Activated CD4-positive, alpha-beta T cell treated with anti-CD3 and anti-CD28 coated beads, Interleukin-2, amount 10 ng/mL, durations not matched to agents 7 days and 5 days (primary cell): Measurements from ENCODE around the gene PKP3. TPM values are rescaled to one million over a fixed set of nuclear protein-coding genes. Genes with fewer than 3 reads are reported as not detected.

Experiments
- CTCF ChIA-PET: fragments of 350-600 bp; sonication (Branson Sonifier 250); formaldehyde crosslinking; loops from one replicate; lab custom pipeline; 2021; ENCODE audit warnings: antibody characterized with exemption; lab: Charles Lee
- POLR2A ChIA-PET: fragments of 350-600 bp; sonication (Branson Sonifier 250); formaldehyde crosslinking; loops from one replicate; lab custom pipeline; 2021; ENCODE audit warnings: antibody characterized with exemption; lab: Charles Lee
- DNase-seq: peaks from one replicate; pipeline ENCODE4 v3.0.0-alpha.2; 2020
- H3K27ac Mint-ChIP-seq: one replicate; pipeline ENCODE4 v1.8.0; 2021; ENCODE audit warnings: mild to moderate bottlenecking, moderate library complexity, mixed read lengths
- H3K27me3 Mint-ChIP-seq: one replicate; pipeline ENCODE4 v1.8.0; 2021; ENCODE audit warnings: mixed read lengths
- H3K36me3 Mint-ChIP-seq: one replicate; pipeline ENCODE4 v1.8.0; 2021; ENCODE audit warnings: low read depth, mixed read lengths
- H3K4me1 Mint-ChIP-seq: one replicate; pipeline ENCODE4 v1.8.0; 2021; ENCODE audit warnings: mixed read lengths
- H3K4me3 Mint-ChIP-seq: one replicate; pipeline ENCODE4 v1.8.0; 2021; ENCODE audit warnings: mild to moderate bottlenecking, moderate library complexity, mixed read lengths
- H3K9me3 Mint-ChIP-seq: one replicate; pipeline ENCODE4 v1.8.0; 2021; ENCODE audit warnings: mixed read lengths
- total RNA-seq, 2 experiments: library from RNA; stranded (reverse); gene quantifications; one replicate each; pipeline ENCODE4 v1.2.3, GENCODE V29; 2021

Gene PKP3
- total RNA-seq, 2 experiments from 2014 or later, result not detected

DNA sequence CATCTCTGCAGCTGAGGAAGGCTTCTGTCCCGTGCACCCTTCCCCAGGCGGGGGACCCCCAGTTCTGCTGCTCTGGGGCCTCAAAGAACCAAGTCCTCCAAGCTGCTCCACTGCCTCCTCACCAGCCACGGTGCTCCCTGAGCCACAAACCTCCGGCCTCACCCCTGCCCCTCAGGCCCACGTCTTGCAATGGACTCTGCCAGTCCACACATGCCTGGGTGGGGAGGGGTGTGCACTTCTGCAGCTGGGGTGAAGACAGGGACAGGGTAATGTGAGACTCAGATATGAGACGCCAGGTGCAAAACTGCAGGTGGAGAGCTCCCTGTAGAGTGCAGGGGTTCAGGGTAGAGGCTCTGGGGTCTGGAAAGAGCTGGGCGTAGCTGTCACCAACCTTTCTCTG is 52.9 kb downstream of the PKP3 start:
- H3K4me1 Mint-ChIP-seq, result peaks cover 27% of the 10 kb centered on the region
- peak overlapping the region; percentile 17 for H3K27ac Mint-ChIP-seq
- DNase-seq, result no peak
- peaks cover 6% of the 10 kb centered on the region for H3K36me3 Mint-ChIP-seq
- H3K9me3 Mint-ChIP-seq, result no peaks in the 10 kb centered on the region
- ChIA-PET POLR2A (no interaction called here), CTCF (interaction anchor here (1.0 to 5.2 kb wide), 3 partner anchors 31 to 72 kb away, joined by 3 to 20 read pairs (median 14); partner anchors contain the start of gene SIGIRR)
- peaks cover 8% of the 10 kb centered on the region for H3K27me3 Mint-ChIP-seq
- H3K4me3 Mint-ChIP-seq, result no peak overlapping the region

DNA sequence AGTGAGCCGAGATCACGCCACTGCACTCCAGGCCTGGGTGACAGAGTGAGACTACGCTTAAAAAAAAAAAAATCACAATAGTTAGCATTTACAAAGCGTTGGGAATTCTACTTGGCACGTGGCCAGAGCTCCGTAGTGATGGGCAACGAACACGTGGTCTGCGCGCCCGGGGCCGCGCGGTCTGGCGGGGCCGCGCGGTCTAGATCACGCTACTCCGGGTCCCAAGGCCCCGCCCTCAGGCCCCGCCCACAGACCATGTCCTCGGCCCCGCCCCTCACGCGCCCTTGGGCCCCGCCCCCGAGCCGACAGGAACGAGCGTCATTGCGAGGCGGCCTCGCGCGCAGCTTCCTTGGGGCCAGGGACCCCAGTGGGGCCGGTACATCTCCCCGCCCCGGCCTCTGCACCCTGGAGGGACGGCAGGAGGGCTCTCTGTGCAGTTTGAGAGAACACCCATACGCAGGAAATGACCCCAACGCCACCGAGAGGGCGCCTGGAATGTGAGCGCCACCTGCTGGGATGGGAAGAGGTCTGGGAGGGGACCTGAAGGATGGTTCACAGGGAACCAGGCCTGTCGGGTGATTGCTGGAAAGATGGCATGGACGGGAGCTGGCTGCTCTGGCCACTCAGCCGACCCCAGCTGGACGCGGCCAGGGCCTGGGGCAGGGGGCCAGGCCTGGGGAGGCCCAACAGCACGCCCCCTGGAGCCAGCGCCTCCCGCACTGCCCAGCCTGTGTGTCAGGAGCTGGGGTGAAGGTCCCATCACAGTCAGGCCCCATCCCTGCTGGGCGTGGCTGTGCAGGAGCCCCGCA is 54.1 kb downstream of the PKP3 start:
- H3K9me3 Mint-ChIP-seq, result no peaks in the 10 kb centered on the region
- CTCF ChIA-PET, result interaction anchor here (0.6 to 5.2 kb wide), 20 partner anchors 9 to 542 kb away, joined by 3 to 20 read pairs (median 3); partner anchors contain the start of genes SIGIRR and TMEM80
- peak overlapping the region; percentile 96 for H3K27ac Mint-ChIP-seq
- peaks cover 25% of the 10 kb centered on the region for H3K4me1 Mint-ChIP-seq
- DNase-seq, result peak; percentile 96
- H3K27me3 Mint-ChIP-seq, result peaks cover 8% of the 10 kb centered on the region
- peaks cover 10% of the 10 kb centered on the region for H3K36me3 Mint-ChIP-seq
- H3K4me3 Mint-ChIP-seq, result peak overlapping the region; percentile 84
- POLR2A ChIA-PET, result interaction anchor here (0.5 to 1.2 kb wide), 2 partner anchors 128 to 241 kb away, joined by 3 to 4 read pairs; partner anchors contain the start of genes BET1L and RIC8A

DNA sequence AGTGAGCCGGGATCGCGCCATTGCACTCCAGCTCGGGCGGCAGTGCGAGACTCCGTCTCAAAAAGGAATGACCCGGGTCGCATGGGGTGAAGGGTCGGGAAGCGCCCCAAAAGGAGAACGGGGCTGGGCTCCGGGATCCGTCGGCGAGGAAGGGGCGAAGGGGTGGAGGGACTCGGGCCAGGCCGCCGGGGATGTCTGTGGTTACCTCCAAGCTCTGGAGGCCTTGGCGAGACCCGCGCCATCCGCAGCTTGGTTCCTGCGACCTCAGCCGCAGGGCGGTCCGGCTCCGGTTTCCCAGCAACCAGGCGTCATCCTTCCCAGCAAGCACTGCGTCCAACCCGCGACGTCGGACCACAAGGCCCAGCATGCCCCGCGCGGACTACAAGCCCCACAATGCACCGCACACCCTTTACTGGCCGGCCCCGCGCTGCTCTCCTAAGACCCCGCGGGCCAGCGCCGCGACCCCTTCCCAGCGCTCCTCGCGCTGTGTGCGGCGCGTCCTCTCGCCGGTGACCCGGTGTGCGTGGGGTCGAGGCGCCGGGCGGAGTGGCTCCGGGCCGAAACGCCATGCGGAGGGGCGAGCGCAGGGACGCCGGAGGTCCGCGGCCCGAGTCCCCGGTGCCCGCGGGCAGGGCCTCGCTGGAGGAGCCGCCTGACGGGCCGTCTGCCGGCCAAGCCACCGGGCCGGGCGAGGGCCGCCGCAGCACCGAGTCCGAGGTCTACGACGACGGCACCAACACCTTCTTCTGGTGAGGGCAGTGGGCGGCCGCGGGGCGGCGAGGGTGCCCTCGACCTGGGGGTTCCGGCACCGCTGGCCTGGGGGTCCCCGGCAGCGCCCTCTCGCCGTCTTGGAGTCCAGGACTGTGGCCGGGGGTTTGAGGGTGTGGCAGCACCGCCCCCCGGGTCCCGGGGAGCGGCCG is 56.1 kb downstream of the PKP3 start, which contains the start of gene PTDSS2:
Gene PTDSS2 (plus strand): TSS at position 391 of the 920 bp plus-strand sequence. CDS start 177 bp downstream, at position 568.
- H3K4me1 Mint-ChIP-seq, result peaks cover 32% of the 10 kb centered on the region
- ChIA-PET POLR2A (interaction anchor here (0.7 kb wide), 1 partner anchor 33 kb away, joined by 4 read pairs; no protein-coding TSS in a partner anchor), CTCF (interaction anchor here (0.6 to 5.2 kb wide), 14 partner anchors 10 to 199 kb away, joined by 3 to 20 read pairs (median 4); partner anchors contain the start of genes RNH1 and SIGIRR)
- no peaks in the 10 kb centered on the region for H3K27me3 Mint-ChIP-seq
- peaks cover 12% of the 10 kb centered on the region for H3K36me3 Mint-ChIP-seq
- peak within 1 kb of the TSS; percentile 93 for H3K4me3 Mint-ChIP-seq
- H3K27ac Mint-ChIP-seq, result peak within 1 kb of the TSS; percentile 98
- DNase-seq, result peak; percentile 96
- no peaks in the 10 kb centered on the region for H3K9me3 Mint-ChIP-seq

DNA sequence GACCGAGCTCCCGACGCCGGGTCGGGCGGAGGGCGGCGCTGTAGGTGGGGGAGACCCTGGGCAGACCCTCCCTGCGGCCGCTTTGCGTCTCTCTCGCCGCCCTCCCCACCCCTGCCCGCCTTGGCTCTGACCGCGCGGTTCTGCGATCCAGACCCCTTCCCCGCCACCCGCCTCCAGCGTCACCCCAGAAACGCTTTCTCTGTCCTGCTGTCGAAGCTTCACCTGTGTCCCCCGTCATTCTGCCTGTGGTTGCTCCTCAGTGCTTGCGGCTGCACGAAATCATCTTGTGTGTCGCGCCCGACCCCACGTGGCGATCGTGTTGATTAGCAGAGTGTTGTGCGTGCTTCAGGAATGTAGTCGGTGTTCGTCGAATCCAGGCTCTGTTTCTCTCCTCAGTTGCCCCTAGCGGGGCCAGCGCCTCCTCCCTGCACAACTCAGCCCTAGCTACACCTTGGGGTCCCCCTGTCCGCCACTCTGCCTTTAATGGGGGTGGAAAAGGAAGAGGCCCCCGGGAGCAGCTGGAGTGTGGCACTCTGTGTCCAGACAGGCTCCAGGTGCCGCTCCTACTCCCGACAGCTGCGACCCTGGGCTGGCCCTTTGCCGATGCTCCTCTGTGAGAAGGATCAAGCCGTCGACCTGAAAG is 56.9 kb downstream of the PKP3 start:
- Mint-ChIP-seq H3K9me3 (no peaks in the 10 kb centered on the region), H3K4me3 (peak overlapping the region; percentile 93), H3K4me1 (peaks cover 38% of the 10 kb centered on the region), H3K27me3 (no peaks in the 10 kb centered on the region), H3K36me3 (peaks cover 12% of the 10 kb centered on the region), H3K27ac (peak overlapping the region; percentile 98)
- ChIA-PET CTCF (interaction anchor here (0.9 to 5.2 kb wide), 8 partner anchors 9 to 200 kb away, joined by 3 to 20 read pairs (median 4); partner anchors contain the start of gene SIGIRR), POLR2A (interaction anchor here (0.6 kb wide), 1 partner anchor 40 kb away, joined by 3 read pairs; no protein-coding TSS in a partner anchor)
- peak; percentile 86 for DNase-seq

DNA sequence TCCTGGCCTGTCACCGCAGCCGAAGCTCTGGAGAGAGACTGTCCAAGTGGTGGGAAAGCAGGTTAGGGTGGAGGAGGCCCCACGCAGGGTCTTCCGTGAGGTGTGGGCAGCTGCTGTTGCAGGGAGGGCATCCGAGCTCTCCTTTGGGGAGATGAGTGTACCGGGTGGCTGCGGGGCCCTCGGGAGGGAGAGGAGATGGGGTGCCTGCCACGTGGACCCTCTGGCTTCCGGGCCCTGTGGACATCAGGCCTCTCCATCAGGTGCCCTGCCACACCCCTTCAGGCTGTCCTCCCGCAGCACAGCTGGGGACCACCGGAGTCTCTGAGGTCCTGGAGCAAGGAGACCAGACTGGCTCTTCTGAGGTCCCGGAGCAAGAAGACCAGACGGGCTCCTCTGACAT is 57.7 kb downstream of the PKP3 start:
- H3K4me1 Mint-ChIP-seq, result peaks cover 45% of the 10 kb centered on the region
- H3K27me3 Mint-ChIP-seq, result no peaks in the 10 kb centered on the region
- H3K9me3 Mint-ChIP-seq, result no peaks in the 10 kb centered on the region
- H3K36me3 Mint-ChIP-seq, result peaks cover 12% of the 10 kb centered on the region
- CTCF ChIA-PET, result interaction anchor here (1.2 to 4.1 kb wide), 5 partner anchors 9 to 201 kb away, joined by 3 to 14 read pairs (median 3); no protein-coding TSS in a partner anchor
- no peak overlapping the region for H3K27ac Mint-ChIP-seq
- POLR2A ChIA-PET, result interaction anchor here (0.6 kb wide), 1 partner anchor 41 kb away, joined by 3 read pairs; no protein-coding TSS in a partner anchor
- peak overlapping the region; percentile 93 for H3K4me3 Mint-ChIP-seq
- DNase-seq, result no peak

DNA sequence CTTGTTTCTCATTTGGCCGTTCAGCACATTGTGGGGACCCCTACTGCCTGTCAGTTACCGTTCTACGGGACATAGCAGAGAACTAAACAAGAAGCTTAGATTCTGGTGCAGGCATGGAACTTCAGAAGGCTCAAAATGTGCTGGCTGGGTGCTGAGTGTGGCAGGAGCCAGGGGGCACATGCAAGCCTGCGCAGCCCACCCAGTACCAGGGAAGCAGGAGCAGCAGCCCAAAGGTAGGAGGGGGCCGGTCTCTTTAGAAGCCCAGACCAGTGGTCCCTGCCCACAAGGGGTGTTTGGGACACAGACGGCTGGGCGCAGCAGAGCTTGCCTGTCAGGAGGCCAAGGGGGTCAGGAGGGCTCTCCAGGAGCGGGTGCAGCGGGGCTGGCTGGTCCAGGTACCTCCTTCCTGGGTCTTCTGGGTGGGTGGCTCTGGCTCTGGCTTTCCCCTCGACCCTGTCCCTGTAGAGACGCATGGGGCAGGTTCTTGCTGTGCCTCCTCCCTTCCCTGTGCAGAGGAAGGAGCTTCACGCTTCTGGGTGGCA is 58.3 kb downstream of the PKP3 start:
- ChIA-PET POLR2A (no interaction called here), CTCF (interaction anchor here (1.4 to 2.2 kb wide), 2 partner anchors 67 to 201 kb away, joined by 4 to 8 read pairs; no protein-coding TSS in a partner anchor)
- Mint-ChIP-seq H3K9me3 (no peaks in the 10 kb centered on the region), H3K36me3 (peaks cover 17% of the 10 kb centered on the region), H3K27me3 (no peaks in the 10 kb centered on the region), H3K4me1 (peaks cover 49% of the 10 kb centered on the region), H3K27ac (no peak overlapping the region), H3K4me3 (no peak overlapping the region)
- DNase-seq, result no peak

DNA sequence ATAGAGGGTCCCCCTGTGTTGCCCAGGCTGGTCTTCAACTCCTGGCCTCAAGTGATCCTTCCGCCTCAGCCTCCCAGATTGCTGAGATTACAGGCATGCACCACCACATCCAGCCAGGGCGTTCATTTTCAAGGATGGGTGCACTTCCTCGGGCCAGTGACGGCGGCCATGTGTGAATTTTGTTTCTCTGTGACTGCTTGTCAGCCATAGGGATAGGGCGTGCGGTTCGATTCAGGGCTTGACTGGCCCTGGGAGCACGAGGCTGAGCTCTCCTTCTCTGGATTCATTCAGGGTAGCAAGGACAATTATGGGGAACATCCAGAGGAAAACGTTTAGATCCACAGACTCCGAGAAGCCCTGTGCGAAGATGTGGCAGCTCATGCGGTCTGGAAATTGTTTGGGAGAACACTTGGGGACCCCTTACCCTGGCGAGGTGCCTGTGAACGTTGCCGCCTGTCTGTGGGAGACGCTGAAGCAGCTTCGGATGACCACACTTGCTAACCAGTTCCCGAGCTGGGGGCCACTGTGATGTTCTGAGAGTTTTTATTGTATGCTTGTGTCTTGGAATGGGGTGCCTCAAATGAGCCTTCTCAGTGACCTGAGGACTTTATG is 59.0 kb downstream of the PKP3 start:
- no peaks in the 10 kb centered on the region for H3K27me3 Mint-ChIP-seq
- peaks cover 56% of the 10 kb centered on the region for H3K4me1 Mint-ChIP-seq
- no peak for DNase-seq
- CTCF ChIA-PET, result interaction anchor here (1.1 to 1.4 kb wide), 4 partner anchors 8 to 66 kb away, joined by 3 to 4 read pairs (median 4); no protein-coding TSS in a partner anchor
- no peak overlapping the region for H3K4me3 Mint-ChIP-seq
- POLR2A ChIA-PET, result no interaction called here
- no peaks in the 10 kb centered on the region for H3K9me3 Mint-ChIP-seq
- H3K27ac Mint-ChIP-seq, result no peak overlapping the region
- H3K36me3 Mint-ChIP-seq, result peaks cover 18% of the 10 kb centered on the region

DNA sequence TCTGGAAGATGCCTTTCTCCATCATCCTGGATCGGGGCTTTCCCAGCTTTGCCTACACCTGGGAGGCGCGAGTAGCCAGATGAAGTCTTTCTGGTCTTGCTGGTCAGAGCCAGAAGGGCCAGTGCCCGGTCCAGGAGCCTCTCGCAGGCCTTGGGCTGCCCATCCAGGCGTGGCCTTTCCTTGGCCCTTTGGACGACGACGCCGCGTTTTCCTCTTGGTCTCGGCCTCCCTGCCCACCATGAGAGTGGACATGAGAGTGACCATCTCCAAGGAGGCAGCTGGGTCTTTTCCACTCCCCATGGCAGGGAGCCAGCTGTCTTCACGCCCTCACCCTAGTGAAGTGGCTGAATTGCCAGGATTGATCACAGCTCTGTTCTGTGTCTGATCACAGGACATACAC is 59.6 kb downstream of the PKP3 start:
- H3K27me3 Mint-ChIP-seq, result no peaks in the 10 kb centered on the region
- ChIA-PET POLR2A (no interaction called here), CTCF (interaction anchor here (1.1 to 1.4 kb wide), 4 partner anchors 9 to 66 kb away, joined by 3 to 4 read pairs (median 4); no protein-coding TSS in a partner anchor)
- no peak for DNase-seq
- H3K36me3 Mint-ChIP-seq, result peaks cover 18% of the 10 kb centered on the region
- H3K27ac Mint-ChIP-seq, result peak overlapping the region; percentile 9
- no peaks in the 10 kb centered on the region for H3K9me3 Mint-ChIP-seq
- H3K4me1 Mint-ChIP-seq, result peaks cover 52% of the 10 kb centered on the region
- H3K4me3 Mint-ChIP-seq, result no peak overlapping the region

DNA sequence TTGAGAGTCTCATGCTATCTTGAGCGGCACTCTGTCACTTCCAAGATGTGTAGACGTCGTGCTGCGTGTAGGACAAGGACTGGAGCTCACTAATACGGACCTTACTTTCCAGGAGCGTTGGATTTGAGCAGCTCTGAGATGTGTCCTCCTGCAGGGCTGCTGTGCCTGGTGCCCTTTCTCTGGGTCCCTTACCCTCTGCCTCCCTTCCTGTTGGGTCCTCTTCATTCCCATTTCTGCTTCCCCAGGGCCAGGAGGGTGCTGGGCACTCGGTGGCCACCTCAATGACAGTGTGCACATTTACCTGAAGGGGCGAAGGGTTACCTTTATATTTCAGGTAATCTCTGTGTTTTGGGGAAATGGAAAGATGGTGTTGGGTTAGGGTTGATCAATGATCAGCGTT is 60.0 kb downstream of the PKP3 start:
- ChIA-PET POLR2A (no interaction called here), CTCF (interaction anchor here (0.8 to 1.2 kb wide), 4 partner anchors 9 to 65 kb away, joined by 3 to 4 read pairs (median 3); no protein-coding TSS in a partner anchor)
- no peak overlapping the region for H3K4me3 Mint-ChIP-seq

More for the DNA sequence above, 60.0 kb downstream of the PKP3 start:
- peaks cover 18% of the 10 kb centered on the region for H3K36me3 Mint-ChIP-seq
- H3K27ac Mint-ChIP-seq, result peak overlapping the region; percentile 9
- no peaks in the 10 kb centered on the region for H3K9me3 Mint-ChIP-seq
- no peak for DNase-seq
- H3K4me1 Mint-ChIP-seq, result peaks cover 48% of the 10 kb centered on the region
- no peaks in the 10 kb centered on the region for H3K27me3 Mint-ChIP-seq
